GM19023 (cell line): ENCODE data around the gene ARID3B.

Experiments used
- ATAC-seq: cut with Tn5 transposase; IDR thresholded peaks from one replicate; pipeline ENCODE4 v1.9.1; 2021; ENCODE audit warnings: mild to moderate bottlenecking, moderate library complexity; ENCODE audit not compliant: unreplicated experiment

The ARID3B gene

GRCh38 chr15:74599156-74599555, 58.1 kb downstream of the ARID3B start:
- no peak for ATAC-seq

GRCh38 chr15:74603026-74603788, 62.2 kb downstream of the ARID3B start:
- no peak for ATAC-seq

- ATAC-seq: no peak
Observed at GRCh38 chr15:74603789-74604705, 63.0 kb downstream of the ARID3B start.

- no peak for ATAC-seq
Observed at GRCh38 chr15:74604983-74605794, 64.2 kb downstream of the ARID3B start.

- no peak for ATAC-seq
Observed at GRCh38 chr15:74605795-74606150, 64.8 kb downstream of the ARID3B start.

- no peak for ATAC-seq
Observed at GRCh38 chr15:74608786-74609185, 67.8 kb downstream of the ARID3B start.

- no peak for ATAC-seq
Observed at GRCh38 chr15:74609938-74610301, 68.9 kb downstream of the ARID3B start.

- ATAC-seq: no peak
Observed at GRCh38 chr15:74610302-74610951, 69.4 kb downstream of the ARID3B start.

- ATAC-seq: no peak
Observed at GRCh38 chr15:74611341-74611740, 70.3 kb downstream of the ARID3B start.

GRCh38 chr15:74611834-74612233, 70.8 kb downstream of the ARID3B start:
- no peak for ATAC-seq

- no peak for ATAC-seq
Observed at GRCh38 chr15:74612677-74613076, 71.7 kb downstream of the ARID3B start.

- no peak for ATAC-seq
Observed at GRCh38 chr15:74613089-74613952, 72.3 kb downstream of the ARID3B start.

GRCh38 chr15:74613953-74614743, 73.1 kb downstream of the ARID3B start:
- no peak for ATAC-seq

GRCh38 chr15:74614744-74615507, 73.9 kb downstream of the ARID3B start:
- ATAC-seq: peak; percentile 37

- peak; percentile 66 for ATAC-seq
Observed at GRCh38 chr15:74615508-74616365, 74.7 kb downstream of the ARID3B start, which contains the start of gene CLK3. CLK3 (plus strand) TSS chr15:74615836; CDS start chr15:74619197, 3,361 bp downstream.

- no peak for ATAC-seq
Observed at GRCh38 chr15:74616366-74616939, 75.4 kb downstream of the ARID3B start.

- no peak for ATAC-seq
Observed at GRCh38 chr15:74616996-74617395, 76.0 kb downstream of the ARID3B start.
